Activated T-cell treated with anti-CD3 and anti-CD28 coated beads for 1 hour (primary cell): ENCODE results near the gene KBTBD8.

Experiments used
- DNase-seq: peaks from one replicate; pipeline ENCODE4 v3.0.0-alpha.2; 2020; ENCODE audit warnings: low read depth

The KBTBD8 gene

GRCh38 chr3:67037615-67038014, 39.5 kb downstream of the KBTBD8 start:
- DNase-seq, result no peak

GRCh38 chr3:67044295-67044694, 46.2 kb downstream of the KBTBD8 start:
- DNase-seq, result no peak

GRCh38 chr3:67044955-67045354, 46.8 kb downstream of the KBTBD8 start:
- DNase-seq, result no peak

- DNase-seq, result no peak
Observed at GRCh38 chr3:67045711-67046465, 47.8 kb downstream of the KBTBD8 start.

- DNase-seq, result no peak
Observed at GRCh38 chr3:67047051-67047450, 48.9 kb downstream of the KBTBD8 start.

GRCh38 chr3:67048067-67048714, 50.1 kb downstream of the KBTBD8 start:
- DNase-seq, result no peak

GRCh38 chr3:67048715-67049074, 50.6 kb downstream of the KBTBD8 start:
- DNase-seq, result no peak

GRCh38 chr3:67059443-67059842, 61.3 kb downstream of the KBTBD8 start:
- no peak for DNase-seq
